ENCODE results near the gene ARL6IP5. TPM values are rescaled to one million over a fixed set of nuclear protein-coding genes. Genes with fewer than 3 reads are reported as not detected.

ARL6IP5 gene
- total and polyA plus RNA-seq, 4 donors = 129 to 205 (median 178) TPM

DNA sequence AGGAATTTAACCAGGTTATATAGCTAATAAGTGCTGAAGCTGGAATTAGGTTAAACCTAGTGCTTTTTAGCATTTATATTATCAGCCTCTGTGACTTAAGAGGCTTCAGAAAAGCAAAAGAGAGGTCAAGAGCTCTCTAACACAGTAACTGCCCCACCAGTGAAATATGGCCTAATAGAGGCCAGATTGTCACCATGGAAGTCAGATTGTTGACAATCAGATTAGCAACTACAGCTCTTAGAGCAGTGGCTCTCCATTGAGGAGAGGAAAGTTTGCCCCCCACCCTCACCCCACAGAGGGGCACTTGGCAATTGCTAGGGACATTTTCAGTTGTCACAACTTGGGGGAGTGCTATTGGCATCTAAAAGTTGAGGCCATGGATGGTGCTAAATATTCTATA is 61.0 kb downstream of the ARL6IP5 start:
- H3K27ac ChIP-seq (ENCODE audit: low read depth in 1 of 2, low read length in 2 of 2) = no peak overlapping the region
- intact Hi-C loops (cut with DNase I) = no loop called here
- H3K4me1 ChIP-seq (ENCODE audit: control insufficient read depth in 1 of 2, insufficient read depth in 2 of 2, low read length in 2 of 2) = no peaks in the 10 kb centered on the region
- H3K4me3 ChIP-seq (ENCODE audit: low read length in 2 of 2) = no peak overlapping the region
- H3K9me3 ChIP-seq (ENCODE audit: control insufficient read depth, low read length) = no peaks in the 10 kb centered on the region
- DNase-seq = no peak
- ATAC-seq (ENCODE audit: low FRiP score) = no peak
- no peaks in the 10 kb centered on the region for H3K36me3 ChIP-seq (ENCODE audit: control insufficient read depth in 1 of 2, insufficient read depth in 2 of 2, low read length in 1 of 2)
- H3K27me3 ChIP-seq (ENCODE audit: control insufficient read depth in 1 of 2, insufficient read depth in 2 of 2, low read length in 1 of 2) = no peaks in the 10 kb centered on the region

DNA sequence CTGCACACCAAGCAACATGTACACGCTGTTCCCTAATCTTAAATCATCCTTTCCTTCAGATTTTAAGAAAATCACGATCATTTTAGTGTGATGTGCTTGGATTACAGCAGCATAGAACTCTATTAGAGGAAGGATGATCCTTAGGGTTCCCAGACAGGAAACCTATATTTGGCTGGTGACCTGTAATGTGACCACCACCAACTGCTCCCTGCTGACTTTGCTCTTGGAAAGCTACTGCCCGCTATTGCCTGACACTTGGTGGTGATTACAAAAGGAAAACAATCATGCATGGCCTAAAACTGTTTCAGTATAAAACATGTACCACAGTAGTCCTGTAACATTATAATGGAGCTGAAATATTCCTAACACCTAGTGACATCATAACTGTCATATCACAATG is 64.8 kb downstream of the ARL6IP5 start:
- ATAC-seq (ENCODE audit: low FRiP score) (no peak), DNase-seq (no peak)
- no peaks in the 10 kb centered on the region for H3K4me1 ChIP-seq (ENCODE audit: control insufficient read depth in 1 of 2, insufficient read depth in 2 of 2, low read length in 2 of 2)
- no peaks in the 10 kb centered on the region for H3K9me3 ChIP-seq (ENCODE audit: control insufficient read depth, low read length)
- H3K27ac ChIP-seq (ENCODE audit: low read depth in 1 of 2, low read length in 2 of 2) = no peak overlapping the region
- H3K27me3 ChIP-seq (ENCODE audit: control insufficient read depth in 1 of 2, insufficient read depth in 2 of 2, low read length in 1 of 2) = no peaks in the 10 kb centered on the region
- intact Hi-C loops (cut with DNase I) = no loop called here
- H3K36me3 ChIP-seq (ENCODE audit: control insufficient read depth in 1 of 2, insufficient read depth in 2 of 2, low read length in 1 of 2) = no peaks in the 10 kb centered on the region
- no peak overlapping the region for H3K4me3 ChIP-seq (ENCODE audit: low read length in 2 of 2)
- WGBS, 2 donors = 78 to 82% methylated on average over 3 of the region's 3 CpGs

Small RNA genes lying within 50 kb of the gene (microRNA-seq; reads per million reads assigned to microRNA genes)
- 0 to 0.60 reads per million in 2 donors for gene MIR3136

Other genes with a start within 250 kb of the ARL6IP5 start
- not detected for gene TAFA4, start 152.4 kb upstream of the ARL6IP5 start, total RNA-seq
- gene TAFA4, start 152.4 kb upstream of the ARL6IP5 start, polyA plus RNA-seq = not detected
- 100 to 1,000 TPM; 104 to 134 TPM for gene EOGT, start 71.3 kb upstream of the ARL6IP5 start, total RNA-seq
- gene EOGT, start 71.3 kb upstream of the ARL6IP5 start, polyA plus RNA-seq = 100 to 1,000 TPM in 1 of 2 donors, 10 to 100 TPM in 1; 40.6 to 103 TPM
- gene TMF1, start 32.6 kb upstream of the ARL6IP5 start, total RNA-seq = 10 to 100 TPM; 45.6 to 52.8 TPM
- gene TMF1, start 32.6 kb upstream of the ARL6IP5 start, polyA plus RNA-seq = 10 to 100 TPM in 1 of 2 donors, 1 to 10 TPM in 1; 7.4 to 14.8 TPM
- gene UBA3, start 4.6 kb upstream of the ARL6IP5 start, total RNA-seq = 10 to 100 TPM; 38.0 to 59.7 TPM
- gene UBA3, start 4.6 kb upstream of the ARL6IP5 start, polyA plus RNA-seq = 10 to 100 TPM; 32.2 to 38.3 TPM
- under 1 TPM in 1 of 2 donors, not detected in 1; 0.12 TPM for gene LMOD3, start 37.7 kb downstream of the ARL6IP5 start, total RNA-seq
- gene LMOD3, start 37.7 kb downstream of the ARL6IP5 start, polyA plus RNA-seq = not detected